ENCODE data around the gene FAM53B. TPM values are rescaled to one million over a fixed set of nuclear protein-coding genes. Genes with fewer than 3 reads are reported as not detected.

Gene FAM53B
- total RNA-seq, 4 donors from 2014 or later: 21.9 to 42.6 (median 32.2) TPM

DNA sequence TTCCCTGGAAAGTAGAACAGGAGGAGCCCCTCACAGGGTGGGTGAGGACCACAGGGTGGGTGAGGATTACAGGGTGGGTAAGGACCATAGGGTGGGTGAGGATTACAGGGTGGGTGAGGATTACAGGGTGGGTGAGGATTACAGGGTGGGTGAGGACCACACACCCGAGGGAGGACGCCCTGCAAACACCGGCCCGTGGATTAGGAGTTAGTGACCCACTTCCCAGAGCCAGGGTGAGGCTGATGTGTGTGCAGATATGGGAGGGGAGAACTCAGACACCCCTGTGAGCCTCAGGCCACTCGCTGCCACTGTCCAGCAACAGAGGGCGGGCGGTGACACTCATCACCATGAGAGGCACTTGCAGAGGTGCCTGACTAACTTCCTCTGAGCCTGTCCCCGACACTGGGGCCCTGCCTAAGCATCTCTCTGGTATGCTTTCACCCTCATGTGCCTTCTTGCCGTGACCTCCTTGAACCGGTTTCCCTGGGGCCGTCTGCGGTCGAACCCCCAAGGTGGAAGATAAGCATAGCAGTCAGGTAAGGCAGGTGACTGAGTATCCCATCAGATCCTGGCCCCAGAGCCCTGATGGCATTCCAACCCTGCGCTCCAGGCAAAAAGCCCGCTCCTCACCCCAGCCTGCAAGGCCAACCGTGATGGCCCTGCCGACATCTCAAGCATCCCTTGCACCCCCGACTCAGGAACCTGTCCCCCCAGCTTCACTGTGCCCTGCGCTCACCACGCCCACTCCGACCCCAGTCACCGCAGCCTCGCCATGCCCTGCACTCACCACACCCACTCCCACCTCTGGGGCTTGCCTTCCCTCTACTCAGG, 74.1 kb downstream of the FAM53B start:
- ATAC-seq (ENCODE audit: low FRiP score): no peak
- no peak for DNase-seq (ENCODE audit: low spot score)
- TF ChIP-seq, protein P1, sequence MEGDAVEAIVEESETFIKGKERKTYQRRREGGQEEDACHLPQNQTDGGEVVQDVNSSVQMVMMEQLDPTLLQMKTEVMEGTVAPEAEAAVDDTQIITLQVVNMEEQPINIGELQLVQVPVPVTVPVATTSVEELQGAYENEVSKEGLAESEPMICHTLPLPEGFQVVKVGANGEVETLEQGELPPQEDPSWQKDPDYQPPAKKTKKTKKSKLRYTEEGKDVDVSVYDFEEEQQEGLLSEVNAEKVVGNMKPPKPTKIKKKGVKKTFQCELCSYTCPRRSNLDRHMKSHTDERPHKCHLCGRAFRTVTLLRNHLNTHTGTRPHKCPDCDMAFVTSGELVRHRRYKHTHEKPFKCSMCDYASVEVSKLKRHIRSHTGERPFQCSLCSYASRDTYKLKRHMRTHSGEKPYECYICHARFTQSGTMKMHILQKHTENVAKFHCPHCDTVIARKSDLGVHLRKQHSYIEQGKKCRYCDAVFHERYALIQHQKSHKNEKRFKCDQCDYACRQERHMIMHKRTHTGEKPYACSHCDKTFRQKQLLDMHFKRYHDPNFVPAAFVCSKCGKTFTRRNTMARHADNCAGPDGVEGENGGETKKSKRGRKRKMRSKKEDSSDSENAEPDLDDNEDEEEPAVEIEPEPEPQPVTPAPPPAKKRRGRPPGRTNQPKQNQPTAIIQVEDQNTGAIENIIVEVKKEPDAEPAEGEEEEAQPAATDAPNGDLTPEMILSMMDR (IDR thresholded peaks at IDR 0.05): no peak

DNA sequence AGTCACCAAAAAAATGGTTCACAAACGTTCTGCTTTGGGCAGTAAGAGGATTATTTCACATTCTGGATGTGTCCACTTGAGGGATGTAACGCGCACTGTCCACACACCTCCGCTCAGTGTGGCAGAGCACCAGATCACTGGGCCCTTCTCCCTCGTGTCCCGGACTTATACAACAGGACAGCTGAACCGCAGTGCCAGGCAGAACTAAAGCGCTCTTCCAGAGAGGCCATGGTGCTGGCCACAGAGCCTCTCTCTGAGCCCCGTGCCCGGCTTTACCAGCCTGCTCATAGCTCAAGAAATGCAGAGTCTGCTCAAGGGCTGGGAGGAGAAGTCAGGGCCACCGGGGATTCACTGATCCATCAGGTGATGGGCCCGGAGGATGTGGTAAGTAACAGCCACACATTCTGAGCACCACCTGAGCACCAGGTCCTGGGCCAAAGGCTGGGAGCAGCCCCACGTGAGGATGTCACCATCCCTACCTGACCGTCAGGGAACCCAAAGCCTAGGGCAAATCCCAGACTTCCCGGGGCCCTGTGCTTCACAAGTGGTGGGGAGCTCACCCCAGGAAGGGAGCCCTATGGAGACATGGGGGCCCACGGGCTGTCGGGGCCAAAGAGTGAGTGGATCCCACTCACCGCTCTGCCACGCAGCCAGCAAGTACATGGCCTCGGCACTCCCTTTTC, 74.9 kb downstream of the FAM53B start:
- TF ChIP-seq, protein P1 (IDR thresholded peaks at IDR 0.05): no peak

DNA sequence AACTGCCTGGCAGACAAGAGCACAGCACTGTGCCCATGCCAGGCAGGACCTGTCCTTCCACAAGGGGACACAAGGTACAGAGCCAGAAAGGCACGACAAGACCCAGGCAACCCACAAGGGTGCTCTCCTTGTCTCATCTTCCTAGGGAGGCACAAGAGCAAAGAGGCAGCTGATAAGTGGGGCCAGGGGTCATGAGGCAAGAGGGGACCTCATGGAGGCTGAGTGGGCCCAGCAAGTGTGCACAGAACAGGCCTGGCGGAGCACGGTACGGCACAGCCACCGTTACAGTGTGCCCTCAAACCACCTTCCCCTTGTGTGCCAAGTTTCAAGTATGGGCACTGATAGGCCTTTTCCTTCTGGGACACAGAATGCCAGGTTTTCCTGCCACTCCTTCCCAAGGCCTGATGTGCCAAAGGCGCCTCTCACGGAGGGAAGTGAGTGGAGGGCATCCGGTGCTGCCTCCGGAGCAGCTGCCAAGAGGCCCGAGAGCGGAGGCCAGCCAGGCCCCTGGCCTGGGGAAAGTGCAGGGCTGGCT, 75.6 kb downstream of the FAM53B start:
- ATAC-seq (ENCODE audit: low FRiP score) (no peak), DNase-seq (ENCODE audit: low spot score) (no peak)
- TF ChIP-seq, protein P1 (IDR thresholded peaks at IDR 0.05): no peak

More for the DNA sequence above, 74.9 kb downstream of the FAM53B start:
- ATAC-seq (ENCODE audit: low FRiP score): no peak
- no peak for DNase-seq (ENCODE audit: low spot score)

DNA sequence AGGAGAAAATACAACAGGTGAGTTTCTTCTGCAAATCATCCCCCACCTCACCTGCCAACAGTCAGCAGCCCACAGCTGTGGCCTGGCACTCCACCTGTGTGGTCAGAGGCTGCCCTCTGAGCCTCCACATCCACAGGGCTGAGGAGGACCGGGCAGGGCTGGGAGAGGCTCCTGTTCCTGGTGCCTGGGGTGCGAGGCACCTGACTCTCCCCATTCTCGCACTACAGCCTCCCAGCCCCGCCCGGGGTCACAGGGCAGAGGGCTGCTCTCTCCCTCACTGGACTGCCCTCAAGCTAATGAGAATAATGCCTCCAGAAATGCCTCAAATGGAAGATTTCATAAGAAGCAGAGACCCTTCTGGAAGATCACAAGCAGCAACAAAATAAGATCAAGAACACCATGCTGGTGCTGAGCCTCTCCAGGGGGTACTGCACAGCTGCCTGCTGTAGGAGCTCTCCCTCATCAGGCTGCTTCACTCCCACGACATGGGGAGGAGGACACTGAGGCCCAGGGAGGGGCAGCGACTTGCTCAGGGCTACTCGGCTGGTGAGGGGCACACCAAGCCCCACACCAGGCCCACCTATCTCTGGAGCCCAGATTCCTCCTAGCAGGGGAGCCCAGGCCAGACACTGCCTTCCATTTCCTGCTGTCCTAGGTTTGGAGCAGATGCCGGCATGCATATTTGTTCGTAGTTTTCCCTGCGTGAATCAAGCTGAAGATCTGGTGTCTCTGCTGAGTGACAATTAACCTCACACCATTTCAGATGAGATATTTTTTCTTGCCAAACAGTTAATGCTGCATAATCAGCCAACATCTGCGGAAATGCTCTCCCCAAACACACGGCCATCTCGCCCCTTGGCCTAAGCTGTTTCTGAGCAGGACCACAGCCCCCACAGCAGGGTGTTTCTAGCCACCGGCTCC, 76.5 kb downstream of the FAM53B start:
- no peak for DNase-seq (ENCODE audit: low spot score)
- TF ChIP-seq, protein P1 (IDR thresholded peaks at IDR 0.05): no peak
- ATAC-seq (ENCODE audit: low FRiP score): no peak

DNA sequence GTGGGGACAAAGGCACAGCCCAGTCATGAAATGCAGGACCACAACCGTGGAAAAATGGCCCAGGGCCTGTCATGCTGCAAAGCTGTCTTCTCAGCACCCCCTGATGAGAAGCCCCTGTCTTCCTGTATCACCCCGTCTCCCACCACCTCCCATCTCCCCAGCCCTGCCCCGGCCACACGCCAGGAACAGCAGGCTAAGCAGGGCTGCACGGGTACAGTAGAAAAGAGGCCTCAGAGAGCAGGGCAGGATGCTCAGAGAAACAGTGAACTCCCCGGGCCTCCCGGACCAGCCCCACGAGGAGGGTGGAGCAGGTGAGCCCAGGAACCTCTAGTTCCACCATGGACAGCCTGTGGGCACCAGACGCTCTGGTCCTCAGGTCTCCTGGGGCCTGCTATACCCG, 77.7 kb downstream of the FAM53B start:
- DNase-seq (ENCODE audit: low spot score) (no peak), ATAC-seq (ENCODE audit: low FRiP score) (no peak)
- TF ChIP-seq, protein P1 (IDR thresholded peaks at IDR 0.05): no peak

DNA sequence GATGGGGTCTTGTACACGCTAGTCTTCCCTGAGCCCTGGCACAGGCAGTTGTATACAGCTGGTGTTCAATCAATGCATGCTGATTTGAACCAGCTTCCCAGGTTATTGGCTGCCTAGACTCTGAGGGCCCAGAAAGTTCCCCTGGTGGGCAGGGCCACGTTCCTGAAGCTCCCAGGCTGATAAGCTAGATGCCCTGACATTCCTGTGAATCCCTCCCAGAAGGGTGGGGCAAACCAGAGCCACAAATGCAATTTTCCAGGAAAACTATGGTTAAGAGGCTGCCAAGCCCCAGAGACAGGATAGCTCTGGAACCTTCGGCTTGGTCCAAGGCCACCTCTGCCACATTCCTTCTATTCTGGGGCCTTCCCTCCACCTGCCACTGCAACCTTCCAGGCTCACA, 78.2 kb downstream of the FAM53B start:
- DNase-seq (ENCODE audit: low spot score) (no peak), ATAC-seq (ENCODE audit: low FRiP score) (no peak)
- TF ChIP-seq, protein P1 (IDR thresholded peaks at IDR 0.05): no peak

All from omental fat pad (tissue), 4 donors.